ENCODE results near the gene ANKRD45.
"Not testable (repeated sequence)": the region's sequence is repeated elsewhere in the genome, so short reads cannot be mapped to it uniquely, and the experiment has no call there.

Gene ANKRD45

DNA sequence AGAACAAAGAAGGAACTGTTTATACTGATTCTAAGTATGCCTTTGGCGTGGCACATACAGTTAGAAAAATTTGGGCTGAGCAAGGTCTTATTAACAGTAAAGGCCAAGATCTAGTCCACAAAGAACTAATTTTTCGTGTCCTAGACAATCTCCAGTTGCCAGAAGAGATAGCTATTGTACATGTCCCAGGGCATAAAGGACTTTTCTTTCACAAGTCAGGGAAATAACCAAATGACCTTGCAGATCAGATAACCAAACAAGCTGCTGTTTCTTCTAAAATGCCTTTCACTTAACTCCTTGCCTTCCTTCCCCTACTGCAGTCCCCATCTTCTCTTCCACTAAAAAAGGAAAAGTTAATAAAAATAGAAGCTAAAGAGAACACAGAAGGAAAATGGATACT lies 30.5 kb downstream of the ANKRD45 start:
- no peak overlapping the region for H3K9ac ChIP-seq (ENCODE audit: low read length)
- H3K9me3 ChIP-seq (ENCODE audit: low read length) = no peaks in the 10 kb centered on the region
- H3K4me3 ChIP-seq (ENCODE audit: low read depth in 1 of 2, low read length in 2 of 2) = no peak overlapping the region
- no peaks in the 10 kb centered on the region for H3K36me3 ChIP-seq (ENCODE audit: insufficient read depth, low read length)
- H3K27ac ChIP-seq (ENCODE audit: low read depth, low read length) = no peak overlapping the region
- H3K4me1 ChIP-seq (ENCODE audit: insufficient read depth, low read length) = no peaks in the 10 kb centered on the region
- H3K27me3 ChIP-seq (ENCODE audit: control insufficient read depth in 1 of 2, insufficient read depth in 2 of 2, low read length in 2 of 2) = no peaks in the 10 kb centered on the region

DNA sequence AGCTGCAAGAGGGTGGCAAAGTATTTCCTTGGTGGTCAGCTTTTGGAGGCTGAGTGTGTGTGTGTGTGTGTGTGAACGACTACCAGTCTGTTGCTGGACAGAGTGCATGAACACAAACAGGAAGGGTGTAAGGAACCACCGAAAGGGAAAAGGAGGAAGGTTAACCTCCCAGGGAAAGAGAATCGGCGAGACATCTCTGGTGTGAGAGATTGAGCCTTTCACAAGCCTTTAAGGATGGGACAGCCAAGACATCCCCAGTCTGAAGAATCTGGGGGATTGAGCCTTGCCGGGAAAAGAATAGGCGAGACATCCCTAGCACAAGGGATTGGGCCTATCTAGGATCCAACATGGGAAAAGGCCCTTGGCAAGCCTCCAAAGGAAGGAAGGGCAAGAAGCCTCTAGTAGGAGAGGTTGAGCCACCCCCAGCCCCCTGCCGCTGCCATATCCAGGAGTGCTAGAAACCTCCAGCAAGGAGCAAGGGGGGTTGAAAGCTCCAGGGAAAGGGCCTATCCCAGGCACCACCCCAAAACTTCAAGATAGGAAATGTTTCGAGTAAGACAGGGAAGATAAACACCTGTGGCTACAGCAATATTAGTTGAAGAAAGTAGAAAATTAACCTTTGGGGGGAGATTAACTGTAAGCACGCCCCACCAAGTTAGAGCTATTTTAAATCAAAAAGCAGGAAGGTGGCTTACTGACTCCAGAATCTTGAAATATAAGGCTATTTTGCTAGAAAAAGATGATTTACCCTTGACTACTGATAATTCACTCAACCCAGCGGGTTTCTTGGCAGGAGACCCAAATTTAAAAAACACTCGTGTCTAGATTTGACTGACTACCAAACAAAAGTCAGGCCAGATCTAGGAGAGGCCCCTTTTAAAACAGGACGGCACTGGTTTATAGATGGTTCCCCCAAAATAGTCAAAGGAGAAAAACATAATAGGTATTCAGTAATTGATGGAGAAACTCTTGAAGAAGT lies 31.3 kb downstream of the ANKRD45 start:
- no peak overlapping the region for H3K9ac ChIP-seq (ENCODE audit: low read length)
- no peaks in the 10 kb centered on the region for H3K9me3 ChIP-seq (ENCODE audit: low read length)
- H3K27ac ChIP-seq (ENCODE audit: low read depth, low read length) = no peak overlapping the region
- no peaks in the 10 kb centered on the region for H3K27me3 ChIP-seq (ENCODE audit: control insufficient read depth in 1 of 2, insufficient read depth in 2 of 2, low read length in 2 of 2)
- H3K36me3 ChIP-seq (ENCODE audit: insufficient read depth, low read length) = no peaks in the 10 kb centered on the region
- H3K4me1 ChIP-seq (ENCODE audit: insufficient read depth, low read length) = no peaks in the 10 kb centered on the region
- no peak overlapping the region for H3K4me3 ChIP-seq (ENCODE audit: low read depth in 1 of 2, low read length in 2 of 2)

DNA sequence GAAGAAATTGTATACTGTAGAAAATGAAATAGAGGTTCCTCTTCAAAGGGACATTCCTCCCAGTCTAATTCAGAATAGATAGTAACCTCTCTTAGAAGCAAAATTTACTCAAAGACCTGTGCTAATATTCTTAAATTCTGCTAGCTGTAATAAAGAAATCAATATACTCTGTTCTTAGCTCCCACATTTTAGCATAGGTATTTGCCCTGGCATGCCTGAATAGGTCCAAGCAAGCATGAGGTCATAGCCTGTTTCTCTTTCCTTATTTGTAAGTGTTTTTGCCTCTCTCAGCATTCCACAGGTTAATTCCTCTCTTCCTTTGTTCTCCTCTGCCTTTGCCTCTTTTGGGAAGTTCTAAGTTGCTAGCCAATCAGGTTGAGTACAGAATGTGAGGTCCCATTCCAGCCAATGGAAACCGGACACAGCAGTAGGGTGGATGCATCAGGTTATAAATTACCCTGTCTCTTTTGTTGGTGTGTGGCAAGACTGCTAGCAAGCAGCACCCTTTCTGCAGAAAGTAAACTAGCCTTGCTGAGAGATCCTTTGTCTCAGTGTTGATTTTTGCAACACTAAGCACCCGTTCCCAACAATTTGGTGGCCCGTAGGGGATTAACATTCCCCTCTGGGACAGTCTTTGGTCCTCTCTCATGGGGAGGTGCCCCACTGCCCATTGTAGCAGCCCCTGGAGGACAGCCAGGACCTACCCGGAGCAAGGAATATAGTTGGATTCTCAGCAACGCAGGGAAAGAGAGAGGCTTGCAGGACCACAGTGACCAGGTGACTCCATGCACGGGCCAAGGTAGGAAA lies 32.2 kb downstream of the ANKRD45 start:
- H3K4me1 ChIP-seq (ENCODE audit: insufficient read depth, low read length); H3K9me3 ChIP-seq (ENCODE audit: low read length); H3K4me3 ChIP-seq (ENCODE audit: low read depth in 1 of 2, low read length in 2 of 2); H3K27me3 ChIP-seq (ENCODE audit: control insufficient read depth in 1 of 2, insufficient read depth in 2 of 2, low read length in 2 of 2); H3K27ac ChIP-seq (ENCODE audit: low read depth, low read length); H3K36me3 ChIP-seq (ENCODE audit: insufficient read depth, low read length); H3K9ac ChIP-seq (ENCODE audit: low read length): not testable (repeated sequence)

DNA sequence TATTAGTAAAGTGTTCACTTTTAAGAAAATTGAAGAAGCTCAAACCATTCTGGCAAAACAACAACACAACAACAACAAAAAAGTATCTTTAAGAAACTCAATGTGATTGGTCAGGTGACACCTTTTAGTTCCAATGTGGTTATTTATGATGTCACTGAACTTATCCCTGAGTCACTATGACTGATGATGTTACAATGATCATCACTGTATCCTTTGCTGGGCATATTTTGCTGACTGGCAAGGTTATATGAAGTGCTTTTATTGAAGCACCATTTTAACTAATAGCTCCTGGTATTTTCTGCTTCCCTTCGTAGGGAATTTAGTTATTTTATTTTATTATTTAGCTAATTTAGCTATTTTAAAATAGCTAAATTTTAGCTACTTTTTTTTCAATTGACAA lies 34.5 kb downstream of the ANKRD45 start, which contains the start of gene TEX50:
Gene TEX50 (plus strand): TSS at position 223 of the 400 bp plus-strand sequence. CDS start 184 bp downstream, outside the sequence.
- Histone ChIP-seq H3K9me3 (ENCODE audit: low read length) (no peaks in the 10 kb centered on the region), H3K36me3 (ENCODE audit: insufficient read depth, low read length) (no peaks in the 10 kb centered on the region), H3K9ac (ENCODE audit: low read length) (no peak within 1 kb of the TSS), H3K27ac (ENCODE audit: low read depth, low read length) (no peak within 1 kb of the TSS), H3K4me1 (ENCODE audit: insufficient read depth, low read length) (no peaks in the 10 kb centered on the region), H3K27me3 (ENCODE audit: control insufficient read depth in 1 of 2, insufficient read depth in 2 of 2, low read length in 2 of 2) (no peaks in the 10 kb centered on the region), H3K4me3 (ENCODE audit: low read depth in 1 of 2, low read length in 2 of 2) (no peak within 1 kb of the TSS)

DNA sequence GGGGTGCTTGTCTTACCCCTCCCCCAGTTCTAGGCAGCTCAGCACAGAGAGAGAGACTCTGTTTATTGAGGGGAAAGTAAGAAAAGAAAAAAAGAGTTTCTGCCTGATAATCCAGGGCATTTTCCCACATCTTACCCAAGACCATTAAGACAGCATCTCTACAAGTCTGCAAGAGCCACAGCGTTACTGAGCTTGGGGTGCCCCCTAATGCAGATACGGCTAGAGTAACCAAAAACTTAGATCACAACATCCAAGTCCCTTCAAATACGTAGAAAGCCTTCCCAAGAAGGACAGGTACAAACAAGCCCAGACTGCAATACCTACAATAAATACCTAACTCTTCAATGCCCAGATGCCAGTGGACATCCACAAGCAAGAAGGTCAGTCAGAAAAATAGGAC lies 40.8 kb downstream of the ANKRD45 start:
- Histone ChIP-seq H3K36me3 (ENCODE audit: insufficient read depth, low read length) (no peaks in the 10 kb centered on the region), H3K27ac (ENCODE audit: low read depth, low read length) (no peak overlapping the region), H3K9me3 (ENCODE audit: low read length) (no peaks in the 10 kb centered on the region), H3K4me1 (ENCODE audit: insufficient read depth, low read length) (no peaks in the 10 kb centered on the region), H3K27me3 (ENCODE audit: control insufficient read depth in 1 of 2, insufficient read depth in 2 of 2, low read length in 2 of 2) (no peaks in the 10 kb centered on the region), H3K9ac (ENCODE audit: low read length) (no peak overlapping the region), H3K4me3 (ENCODE audit: low read depth in 1 of 2, low read length in 2 of 2) (no peak overlapping the region)

GRCh38 chr1:173627269-173627668 lies 42.4 kb downstream of the ANKRD45 start:
- no peaks in the 10 kb centered on the region for H3K4me1 ChIP-seq (ENCODE audit: insufficient read depth, low read length)
- H3K27me3 ChIP-seq (ENCODE audit: control insufficient read depth in 1 of 2, insufficient read depth in 2 of 2, low read length in 2 of 2) = no peaks in the 10 kb centered on the region
- no peaks in the 10 kb centered on the region for H3K36me3 ChIP-seq (ENCODE audit: insufficient read depth, low read length)
- H3K4me3 ChIP-seq (ENCODE audit: low read depth in 1 of 2, low read length in 2 of 2) = no peak overlapping the region
- H3K27ac ChIP-seq (ENCODE audit: low read depth, low read length) = no peak overlapping the region
- no peak overlapping the region for H3K9ac ChIP-seq (ENCODE audit: low read length)
- no peaks in the 10 kb centered on the region for H3K9me3 ChIP-seq (ENCODE audit: low read length)

GRCh38 chr1:173616859-173617258 lies 52.8 kb downstream of the ANKRD45 start:
- no peaks in the 10 kb centered on the region for H3K27me3 ChIP-seq (ENCODE audit: control insufficient read depth in 1 of 2, insufficient read depth in 2 of 2, low read length in 2 of 2)
- H3K4me1 ChIP-seq (ENCODE audit: insufficient read depth, low read length) = no peaks in the 10 kb centered on the region
- no peak overlapping the region for H3K4me3 ChIP-seq (ENCODE audit: low read depth in 1 of 2, low read length in 2 of 2)
- H3K9me3 ChIP-seq (ENCODE audit: low read length) = no peaks in the 10 kb centered on the region
- H3K9ac ChIP-seq (ENCODE audit: low read length) = no peak overlapping the region
- no peaks in the 10 kb centered on the region for H3K36me3 ChIP-seq (ENCODE audit: insufficient read depth, low read length)
- H3K27ac ChIP-seq (ENCODE audit: low read depth, low read length) = no peak overlapping the region

DNA sequence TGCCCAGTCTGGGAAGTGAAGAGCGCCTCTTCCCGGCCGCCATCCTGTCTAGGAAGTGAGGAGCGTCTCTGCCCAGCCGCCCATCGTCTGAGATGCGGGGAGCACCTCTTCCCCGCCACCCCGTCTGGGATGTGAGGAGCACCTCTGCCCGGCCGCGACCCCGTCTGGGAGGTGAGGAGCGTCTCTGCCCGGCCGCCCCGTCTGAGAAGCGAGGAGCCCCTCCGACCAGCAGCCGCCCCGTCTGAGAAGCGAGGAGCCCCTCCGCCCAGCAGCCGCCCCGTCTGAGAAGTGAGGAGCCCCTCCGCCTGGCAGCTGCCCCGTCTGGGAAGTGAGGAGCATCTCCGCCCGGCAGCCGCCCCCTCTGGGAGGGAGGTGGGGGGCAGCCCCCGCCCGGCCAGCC lies 56.6 kb downstream of the ANKRD45 start:
- not testable (repeated sequence) for H3K4me1 ChIP-seq (ENCODE audit: insufficient read depth, low read length); H3K27me3 ChIP-seq (ENCODE audit: control insufficient read depth in 1 of 2, insufficient read depth in 2 of 2, low read length in 2 of 2); H3K36me3 ChIP-seq (ENCODE audit: insufficient read depth, low read length); H3K27ac ChIP-seq (ENCODE audit: low read depth, low read length); H3K4me3 ChIP-seq (ENCODE audit: low read depth in 1 of 2, low read length in 2 of 2); H3K9me3 ChIP-seq (ENCODE audit: low read length); H3K9ac ChIP-seq (ENCODE audit: low read length)

- H3K4me1 ChIP-seq (ENCODE audit: insufficient read depth, low read length) = no peaks in the 10 kb centered on the region
- no peaks in the 10 kb centered on the region for H3K27me3 ChIP-seq (ENCODE audit: control insufficient read depth in 1 of 2, insufficient read depth in 2 of 2, low read length in 2 of 2)
- H3K27ac ChIP-seq (ENCODE audit: low read depth, low read length) = no peak overlapping the region
- H3K9me3 ChIP-seq (ENCODE audit: low read length) = no peaks in the 10 kb centered on the region
- H3K4me3 ChIP-seq (ENCODE audit: low read depth in 1 of 2, low read length in 2 of 2) = no peak overlapping the region
- H3K9ac ChIP-seq (ENCODE audit: low read length) = no peak overlapping the region
- no peaks in the 10 kb centered on the region for H3K36me3 ChIP-seq (ENCODE audit: insufficient read depth, low read length)
Observed at GRCh38 chr1:173608503-173609216, 61.0 kb downstream of the ANKRD45 start.

DNA sequence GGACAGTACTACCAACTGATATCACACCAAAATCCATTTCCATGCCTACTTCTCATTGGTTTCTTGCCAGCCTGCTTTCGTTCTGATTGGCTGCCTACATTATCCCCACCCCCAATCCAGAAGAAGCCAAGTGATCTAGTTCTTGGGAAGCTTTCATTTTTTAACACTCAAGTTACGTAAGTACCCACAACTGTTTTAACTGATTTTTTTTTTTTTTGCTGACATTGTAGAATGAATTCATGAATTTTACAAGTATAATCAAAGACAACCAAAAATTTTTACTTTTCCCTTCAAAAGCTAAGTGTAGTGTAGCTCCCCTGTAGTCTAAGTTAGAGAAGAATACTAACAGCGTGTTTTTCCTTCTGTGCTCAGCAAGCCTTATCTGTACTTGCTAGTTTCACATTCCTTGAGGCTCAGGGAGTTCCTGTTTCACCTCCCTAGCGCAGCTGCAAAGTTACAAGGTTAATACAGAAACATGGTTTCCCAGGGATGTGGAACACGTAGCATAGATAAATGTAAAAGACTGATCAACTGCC lies 66.5 kb downstream of the ANKRD45 start, which contains the start of gene SLC9C2:
Gene SLC9C2 (minus strand): TSS at position 17 of the 536 bp plus-strand sequence. CDS start 1,296 bp downstream, outside the sequence.
- Histone ChIP-seq H3K4me1 (ENCODE audit: insufficient read depth, low read length) (no peaks in the 10 kb centered on the region), H3K27ac (ENCODE audit: low read depth, low read length) (no peak within 1 kb of the TSS), H3K36me3 (ENCODE audit: insufficient read depth, low read length) (no peaks in the 10 kb centered on the region), H3K4me3 (ENCODE audit: low read depth in 1 of 2, low read length in 2 of 2) (no peak within 1 kb of the TSS), H3K9ac (ENCODE audit: low read length) (no peak within 1 kb of the TSS), H3K9me3 (ENCODE audit: low read length) (no peaks in the 10 kb centered on the region), H3K27me3 (ENCODE audit: control insufficient read depth in 1 of 2, insufficient read depth in 2 of 2, low read length in 2 of 2) (no peaks in the 10 kb centered on the region)

DNA sequence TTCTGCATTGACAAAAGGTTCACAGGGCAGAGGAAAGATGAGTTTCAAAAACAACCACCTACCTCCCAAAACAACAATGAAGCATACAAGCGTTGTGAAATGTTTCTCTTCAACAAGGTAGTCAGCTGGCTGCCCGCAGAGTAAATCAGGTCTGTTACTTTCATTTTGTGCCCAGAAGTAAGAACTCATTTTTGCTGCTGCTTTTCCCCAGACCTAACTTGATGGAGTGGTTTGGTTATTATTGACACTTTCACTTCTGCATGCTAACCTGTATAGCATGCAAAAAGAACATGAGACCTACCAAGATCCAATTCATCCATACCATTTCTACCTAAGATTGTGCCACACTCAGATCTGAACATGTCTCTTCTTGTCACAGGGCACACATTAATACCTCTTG lies 68.1 kb downstream of the ANKRD45 start:
- no peak overlapping the region for H3K4me3 ChIP-seq (ENCODE audit: low read depth in 1 of 2, low read length in 2 of 2)
- no peaks in the 10 kb centered on the region for H3K27me3 ChIP-seq (ENCODE audit: control insufficient read depth in 1 of 2, insufficient read depth in 2 of 2, low read length in 2 of 2)
- no peaks in the 10 kb centered on the region for H3K4me1 ChIP-seq (ENCODE audit: insufficient read depth, low read length)
- H3K9ac ChIP-seq (ENCODE audit: low read length) = no peak overlapping the region
- H3K36me3 ChIP-seq (ENCODE audit: insufficient read depth, low read length) = no peaks in the 10 kb centered on the region
- H3K9me3 ChIP-seq (ENCODE audit: low read length) = no peaks in the 10 kb centered on the region
- no peak overlapping the region for H3K27ac ChIP-seq (ENCODE audit: low read depth, low read length)
